Calu3 (cell line): ENCODE measurements around the gene USF2. TPM values are rescaled to one million over a fixed set of nuclear protein-coding genes. Genes with fewer than 3 reads are reported as not detected.

Source experiments
- BruUV-seq: library from RNA; stranded (reverse); fragments of 400-500 nt; replicated peaks from 2 replicates; lab custom pipeline; 2021; lab: Mats Ljungman, UMichigan
- CTCF ChIA-PET: fragments of 300-600 bp; sonication (Branson Sonifier 250); formaldehyde crosslinking; loops from one replicate; lab custom pipeline; 2022; ENCODE audit warnings: antibody characterized with exemption; lab: Charles Lee
- DNase-seq: peaks from one replicate; pipeline ENCODE4 v3.0.0; 2022
- H3K27ac Mint-ChIP-seq: one replicate; pipeline ENCODE4 v1.8.0; 2022; ENCODE audit warnings: mixed read lengths; ENCODE audit not compliant: unreplicated experiment
- H3K27me3 Mint-ChIP-seq: one replicate; pipeline ENCODE4 v1.8.0; 2022; ENCODE audit warnings: mixed read lengths; ENCODE audit not compliant: unreplicated experiment
- H3K36me3 Mint-ChIP-seq: one replicate; pipeline ENCODE4 v1.8.0; 2022; ENCODE audit warnings: mild to moderate bottlenecking, moderate library complexity, mixed read lengths; ENCODE audit not compliant: insufficient read depth, unreplicated experiment
- H3K4me1 Mint-ChIP-seq: one replicate; pipeline ENCODE4 v1.8.0; 2022; ENCODE audit warnings: mild to moderate bottlenecking, low read depth, mixed read lengths; ENCODE audit not compliant: unreplicated experiment
- H3K4me3 Mint-ChIP-seq: one replicate; pipeline ENCODE4 v1.8.0; 2022; ENCODE audit warnings: mild to moderate bottlenecking, low read depth, moderate library complexity, mixed read lengths; ENCODE audit not compliant: unreplicated experiment
- H3K9me3 Mint-ChIP-seq: one replicate; pipeline ENCODE4 v1.8.0; 2022; ENCODE audit warnings: low read depth, mixed read lengths; ENCODE audit not compliant: unreplicated experiment
- intact Hi-C: fragments of 100-400 bp; cut with micrococcal nuclease; formaldehyde crosslinking; loops from one replicate; pipeline ENCODE4 v1.10.0; 2022; ENCODE audit not compliant: unreplicated experiment
- total RNA-seq: library from RNA; stranded (reverse); gene quantifications from 2 replicates; pipeline ENCODE4 v1.2.3, GENCODE V29; 2022
- TF ChIP-seq, protein P1 (sequence below): fragments of 200-600 bp; IDR thresholded peaks from one replicate; pipeline ENCODE4 v1.8.0; 2022; ENCODE audit warnings: antibody characterized with exemption; ENCODE audit not compliant: unreplicated experiment

The USF2 gene
- total RNA-seq, 1 experiment from 2014 or later = 127 TPM

DNA sequence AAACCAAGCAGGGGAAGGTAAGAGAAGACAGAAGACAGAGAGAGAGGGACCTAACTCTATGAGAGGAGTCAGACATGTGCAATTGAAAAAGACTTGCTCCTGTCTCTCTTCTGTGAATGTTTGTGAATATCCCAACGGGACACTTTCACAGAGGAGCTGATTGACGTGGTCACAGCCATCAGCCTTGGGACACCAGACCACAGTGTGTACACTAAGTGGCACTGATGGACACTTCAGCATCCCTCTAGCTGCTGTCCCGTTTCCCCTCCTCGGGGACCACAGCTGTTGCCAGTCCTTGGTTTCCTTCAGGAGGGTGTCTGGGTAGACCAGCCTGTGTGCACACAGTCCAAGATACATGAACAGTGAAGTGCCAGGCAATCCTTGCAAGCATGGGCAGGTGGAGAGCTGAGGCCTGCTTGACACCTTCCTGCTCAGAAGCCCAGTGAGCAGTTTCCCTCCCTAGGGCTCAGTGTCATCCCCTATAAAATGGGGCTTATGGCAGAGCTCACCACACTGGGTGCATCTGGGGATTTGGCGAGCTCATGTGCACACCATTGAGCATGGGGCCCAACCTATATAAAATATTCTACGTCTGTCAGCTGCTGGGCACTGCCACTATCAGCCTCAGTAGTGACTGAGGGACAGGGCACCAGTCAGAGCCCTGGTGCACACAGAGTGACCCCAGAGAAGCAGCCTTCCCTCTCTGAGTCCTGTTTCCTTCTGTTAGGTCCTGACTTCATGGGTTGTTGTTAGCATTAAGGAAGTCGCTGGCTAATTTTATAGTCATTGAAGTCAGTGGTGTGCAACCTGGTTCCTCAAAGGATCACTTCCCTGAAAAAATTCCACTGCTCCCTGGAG is 4.3 kb upstream of the USF2 start:
- CTCF ChIA-PET = no interaction called here
- H3K36me3 Mint-ChIP-seq = peaks cover 94% of the 10 kb centered on the region

DNA sequence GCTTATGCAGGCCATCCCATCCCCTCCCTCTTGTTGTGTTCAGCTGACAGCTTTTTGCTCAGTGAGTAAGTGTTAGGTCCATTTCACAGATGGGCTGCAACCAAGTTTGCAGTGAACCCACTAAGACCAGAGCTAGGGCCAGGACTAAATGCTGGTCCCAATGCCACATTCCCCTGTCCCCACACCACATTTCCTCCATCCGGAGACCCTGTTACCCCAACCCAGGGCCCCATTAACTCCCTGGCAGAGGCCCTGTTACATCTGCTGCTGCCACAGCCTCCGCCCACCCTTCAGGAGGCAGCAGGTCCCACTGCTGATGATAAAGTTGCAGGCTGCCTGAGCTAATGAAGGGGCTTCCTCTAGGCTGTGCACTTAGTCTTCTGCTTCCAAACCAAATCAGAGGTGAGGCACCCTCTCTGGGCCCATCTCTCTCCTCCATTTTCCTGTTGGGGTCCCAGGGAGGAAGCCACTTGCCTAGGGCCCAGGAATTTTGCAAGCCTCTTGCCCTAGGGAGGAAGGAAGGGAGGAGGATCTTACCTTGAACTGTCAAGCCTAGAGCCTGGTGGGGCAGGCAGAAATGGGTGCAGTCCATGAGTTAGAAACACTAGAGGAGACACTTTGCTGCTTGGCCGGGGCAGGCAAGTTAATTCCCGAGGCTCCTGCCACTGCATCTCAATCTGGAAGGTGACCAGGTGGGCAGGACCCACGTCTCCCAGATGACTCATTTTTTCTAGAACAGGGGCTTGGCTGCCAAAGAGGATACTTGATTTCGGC is 3.4 kb upstream of the USF2 start:
- TF ChIP-seq, protein P1, sequence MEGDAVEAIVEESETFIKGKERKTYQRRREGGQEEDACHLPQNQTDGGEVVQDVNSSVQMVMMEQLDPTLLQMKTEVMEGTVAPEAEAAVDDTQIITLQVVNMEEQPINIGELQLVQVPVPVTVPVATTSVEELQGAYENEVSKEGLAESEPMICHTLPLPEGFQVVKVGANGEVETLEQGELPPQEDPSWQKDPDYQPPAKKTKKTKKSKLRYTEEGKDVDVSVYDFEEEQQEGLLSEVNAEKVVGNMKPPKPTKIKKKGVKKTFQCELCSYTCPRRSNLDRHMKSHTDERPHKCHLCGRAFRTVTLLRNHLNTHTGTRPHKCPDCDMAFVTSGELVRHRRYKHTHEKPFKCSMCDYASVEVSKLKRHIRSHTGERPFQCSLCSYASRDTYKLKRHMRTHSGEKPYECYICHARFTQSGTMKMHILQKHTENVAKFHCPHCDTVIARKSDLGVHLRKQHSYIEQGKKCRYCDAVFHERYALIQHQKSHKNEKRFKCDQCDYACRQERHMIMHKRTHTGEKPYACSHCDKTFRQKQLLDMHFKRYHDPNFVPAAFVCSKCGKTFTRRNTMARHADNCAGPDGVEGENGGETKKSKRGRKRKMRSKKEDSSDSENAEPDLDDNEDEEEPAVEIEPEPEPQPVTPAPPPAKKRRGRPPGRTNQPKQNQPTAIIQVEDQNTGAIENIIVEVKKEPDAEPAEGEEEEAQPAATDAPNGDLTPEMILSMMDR = no peak
- BruUV-seq = no TSS peak
- H3K27ac Mint-ChIP-seq = peak overlapping the region; percentile 38
- peaks cover 17% of the 10 kb centered on the region for H3K4me1 Mint-ChIP-seq
- H3K36me3 Mint-ChIP-seq = peaks cover 96% of the 10 kb centered on the region
- CTCF ChIA-PET = no interaction called here
- H3K4me3 Mint-ChIP-seq = no peak overlapping the region
- no peak for DNase-seq
- intact Hi-C loops = no loop called here
- H3K27me3 Mint-ChIP-seq = no peaks in the 10 kb centered on the region
- no peaks in the 10 kb centered on the region for H3K9me3 Mint-ChIP-seq

More for the DNA sequence above, 4.3 kb upstream of the USF2 start:
- H3K27me3 Mint-ChIP-seq = no peaks in the 10 kb centered on the region
- no peak overlapping the region for H3K4me3 Mint-ChIP-seq
- DNase-seq = no peak
- H3K27ac Mint-ChIP-seq = peak overlapping the region; percentile 38
- H3K9me3 Mint-ChIP-seq = no peaks in the 10 kb centered on the region
- BruUV-seq = no TSS peak
- H3K4me1 Mint-ChIP-seq = peaks cover 17% of the 10 kb centered on the region
- intact Hi-C loops = no loop called here
- TF ChIP-seq, protein P1 = no peak

DNA sequence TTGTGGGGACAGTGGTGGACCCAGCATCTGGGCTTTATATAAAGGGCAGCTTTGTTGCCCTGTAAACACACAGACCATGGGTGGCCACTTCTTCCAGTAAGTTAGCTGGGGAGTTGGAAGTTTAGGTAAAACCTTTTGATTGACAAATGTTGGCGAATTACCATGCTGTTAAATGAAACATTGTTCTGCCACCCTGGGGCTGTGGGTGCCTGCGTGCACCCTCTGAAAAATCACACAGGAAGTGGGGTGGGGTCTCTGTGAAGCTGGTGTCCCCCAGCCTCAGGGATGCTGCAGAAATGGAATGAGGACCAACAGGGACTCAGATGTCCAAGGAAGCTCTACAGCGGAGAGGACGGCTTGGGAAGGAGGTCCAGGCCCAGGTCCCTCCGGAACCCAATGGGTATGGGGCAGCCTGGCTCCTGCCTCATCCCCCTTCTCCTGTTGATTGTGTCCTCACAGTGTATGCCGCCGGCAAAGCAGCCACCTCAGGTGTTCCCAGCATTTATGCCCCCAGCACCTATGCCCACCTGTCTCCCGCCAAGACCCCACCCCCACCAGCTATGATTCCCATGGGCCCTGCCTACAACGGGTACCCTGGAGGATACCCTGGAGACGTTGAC is 2.8 kb upstream of the USF2 start:
- Mint-ChIP-seq H3K4me1 (peaks cover 12% of the 10 kb centered on the region), H3K36me3 (peaks cover 97% of the 10 kb centered on the region), H3K27me3 (no peaks in the 10 kb centered on the region), H3K27ac (peak overlapping the region; percentile 38), H3K4me3 (peak overlapping the region; percentile 70), H3K9me3 (no peaks in the 10 kb centered on the region)
- no peak for DNase-seq
- TSS peak; percentile 18 for BruUV-seq
- intact Hi-C loops = no loop called here
- CTCF ChIA-PET = interaction anchor here (0.6 kb wide), 1 partner anchor 15 kb away, joined by 5 read pairs; no protein-coding TSS in a partner anchor
- TF ChIP-seq, protein P1 = no peak
